ENCODE measurements around the gene GTPBP4. TPM values are rescaled to one million over a fixed set of nuclear protein-coding genes. Genes with fewer than 3 reads are reported as not detected.

GTPBP4 gene
- total RNA-seq, 1 donor from 2014 or later, result 106 TPM

- Histone ChIP-seq H3K4me2 (ENCODE audit: low read length) (no peak overlapping the region), H3K27me3 (ENCODE audit: insufficient read depth, low read length) (no peaks in the 10 kb centered on the region), H3K36me3 (ENCODE audit: insufficient read depth, low read length) (no peaks in the 10 kb centered on the region), H3K4me1 (ENCODE audit: insufficient read depth, low read length) (no peaks in the 10 kb centered on the region), H4K20me1 (ENCODE audit: insufficient read depth, low read length) (no peaks in the 10 kb centered on the region), H3K79me2 (ENCODE audit: insufficient read depth, low read length) (no peaks in the 10 kb centered on the region), H3K9ac (ENCODE audit: low read length) (no peak overlapping the region), H3K9me3 (ENCODE audit: insufficient read depth, low read depth, low read length) (peaks cover 1% of the 10 kb centered on the region), H3K27ac (ENCODE audit: low read depth, low read length) (no peak overlapping the region), H3K4me3 (ENCODE audit: insufficient read depth, low read depth, low read length) (no peak overlapping the region), H2AFZ (ENCODE audit: low read depth, low read length) (no peak overlapping the region)
- H3K36me3 Mint-ChIP-seq (ENCODE audit: low read depth, unreplicated experiment), result peaks cover 19% of the 10 kb centered on the region
- TF ChIP-seq EZH2 (IDR thresholded peaks at IDR 0.05; ENCODE audit: insufficient read depth, low read length), result no peak
- TF ChIP-seq, protein P1, sequence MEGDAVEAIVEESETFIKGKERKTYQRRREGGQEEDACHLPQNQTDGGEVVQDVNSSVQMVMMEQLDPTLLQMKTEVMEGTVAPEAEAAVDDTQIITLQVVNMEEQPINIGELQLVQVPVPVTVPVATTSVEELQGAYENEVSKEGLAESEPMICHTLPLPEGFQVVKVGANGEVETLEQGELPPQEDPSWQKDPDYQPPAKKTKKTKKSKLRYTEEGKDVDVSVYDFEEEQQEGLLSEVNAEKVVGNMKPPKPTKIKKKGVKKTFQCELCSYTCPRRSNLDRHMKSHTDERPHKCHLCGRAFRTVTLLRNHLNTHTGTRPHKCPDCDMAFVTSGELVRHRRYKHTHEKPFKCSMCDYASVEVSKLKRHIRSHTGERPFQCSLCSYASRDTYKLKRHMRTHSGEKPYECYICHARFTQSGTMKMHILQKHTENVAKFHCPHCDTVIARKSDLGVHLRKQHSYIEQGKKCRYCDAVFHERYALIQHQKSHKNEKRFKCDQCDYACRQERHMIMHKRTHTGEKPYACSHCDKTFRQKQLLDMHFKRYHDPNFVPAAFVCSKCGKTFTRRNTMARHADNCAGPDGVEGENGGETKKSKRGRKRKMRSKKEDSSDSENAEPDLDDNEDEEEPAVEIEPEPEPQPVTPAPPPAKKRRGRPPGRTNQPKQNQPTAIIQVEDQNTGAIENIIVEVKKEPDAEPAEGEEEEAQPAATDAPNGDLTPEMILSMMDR (IDR thresholded peaks at IDR 0.05; ENCODE audit: insufficient read depth, low read depth, low read length), result no peak
- no peak overlapping the region for H3K4me3 Mint-ChIP-seq (ENCODE audit: unreplicated experiment)
- no peak overlapping the region for H3K27ac Mint-ChIP-seq (ENCODE audit: unreplicated experiment)
- peaks cover 18% of the 10 kb centered on the region for H3K9me3 Mint-ChIP-seq (ENCODE audit: unreplicated experiment)
- H3K27me3 Mint-ChIP-seq (ENCODE audit: low read depth, unreplicated experiment), result peaks cover 8% of the 10 kb centered on the region
- DNase-seq (ENCODE audit: low read depth) (peak; percentile 42), FAIRE-seq (no peak)
- H3K4me1 Mint-ChIP-seq (ENCODE audit: low read depth, unreplicated experiment), result peaks cover 12% of the 10 kb centered on the region
Measured at GRCh38 chr10:974038-974784, 14.0 kb upstream of the GTPBP4 start.

GRCh38 chr10:974785-975074 is 13.5 kb upstream of the GTPBP4 start:
- no peak for DNase-seq (ENCODE audit: low read depth)
- no peak overlapping the region for H3K27ac Mint-ChIP-seq (ENCODE audit: unreplicated experiment)
- no peak for FAIRE-seq

GRCh38 chr10:976316-976715 is 11.9 kb upstream of the GTPBP4 start:
- H3K27ac Mint-ChIP-seq (ENCODE audit: unreplicated experiment), result no peak overlapping the region
- no peak for DNase-seq (ENCODE audit: low read depth)
- H3K27me3 Mint-ChIP-seq (ENCODE audit: low read depth, unreplicated experiment), result peaks cover 3% of the 10 kb centered on the region
- peaks cover 25% of the 10 kb centered on the region for H3K36me3 Mint-ChIP-seq (ENCODE audit: low read depth, unreplicated experiment)
- no peaks in the 10 kb centered on the region for H3K36me3 ChIP-seq (ENCODE audit: insufficient read depth, low read length)
- TF ChIP-seq, protein P1 (IDR thresholded peaks at IDR 0.05; ENCODE audit: insufficient read depth, low read depth, low read length), result no peak
- no peak for TF ChIP-seq EZH2 (IDR thresholded peaks at IDR 0.05; ENCODE audit: insufficient read depth, low read length)
- FAIRE-seq, result no peak
- no peak overlapping the region for H3K4me2 ChIP-seq (ENCODE audit: low read length)
- H4K20me1 ChIP-seq (ENCODE audit: insufficient read depth, low read length), result no peaks in the 10 kb centered on the region
- peaks cover 3% of the 10 kb centered on the region for H3K79me2 ChIP-seq (ENCODE audit: insufficient read depth, low read length)
- H2AFZ ChIP-seq (ENCODE audit: low read depth, low read length), result no peak overlapping the region
- no peak overlapping the region for H3K4me3 ChIP-seq (ENCODE audit: insufficient read depth, low read depth, low read length)
- peaks cover 7% of the 10 kb centered on the region for H3K4me1 Mint-ChIP-seq (ENCODE audit: low read depth, unreplicated experiment)
- no peak overlapping the region for H3K9ac ChIP-seq (ENCODE audit: low read length)
- no peak overlapping the region for H3K27ac ChIP-seq (ENCODE audit: low read depth, low read length)
- H3K4me3 Mint-ChIP-seq (ENCODE audit: unreplicated experiment), result no peak overlapping the region
- H3K9me3 Mint-ChIP-seq (ENCODE audit: unreplicated experiment), result peaks cover 29% of the 10 kb centered on the region
- H3K9me3 ChIP-seq (ENCODE audit: insufficient read depth, low read depth, low read length), result peaks cover 17% of the 10 kb centered on the region
- H3K4me1 ChIP-seq (ENCODE audit: insufficient read depth, low read length), result no peaks in the 10 kb centered on the region
- no peaks in the 10 kb centered on the region for H3K27me3 ChIP-seq (ENCODE audit: insufficient read depth, low read length)

More at GRCh38 chr10:974785-975074, 13.5 kb upstream of the GTPBP4 start:
- Mint-ChIP-seq H3K36me3 (ENCODE audit: low read depth, unreplicated experiment) (peaks cover 19% of the 10 kb centered on the region), H3K4me1 (ENCODE audit: low read depth, unreplicated experiment) (peaks cover 12% of the 10 kb centered on the region), H3K27me3 (ENCODE audit: low read depth, unreplicated experiment) (peaks cover 5% of the 10 kb centered on the region), H3K9me3 (ENCODE audit: unreplicated experiment) (peaks cover 18% of the 10 kb centered on the region), H3K4me3 (ENCODE audit: unreplicated experiment) (peak overlapping the region; percentile 27)
- Histone ChIP-seq H3K4me3 (ENCODE audit: insufficient read depth, low read depth, low read length) (no peak overlapping the region), H3K79me2 (ENCODE audit: insufficient read depth, low read length) (no peaks in the 10 kb centered on the region), H3K4me1 (ENCODE audit: insufficient read depth, low read length) (no peaks in the 10 kb centered on the region), H3K9ac (ENCODE audit: low read length) (no peak overlapping the region), H3K27me3 (ENCODE audit: insufficient read depth, low read length) (no peaks in the 10 kb centered on the region), H3K27ac (ENCODE audit: low read depth, low read length) (no peak overlapping the region), H4K20me1 (ENCODE audit: insufficient read depth, low read length) (no peaks in the 10 kb centered on the region), H3K9me3 (ENCODE audit: insufficient read depth, low read depth, low read length) (peaks cover 4% of the 10 kb centered on the region), H3K4me2 (ENCODE audit: low read length) (no peak overlapping the region), H3K36me3 (ENCODE audit: insufficient read depth, low read length) (no peaks in the 10 kb centered on the region), H2AFZ (ENCODE audit: low read depth, low read length) (no peak overlapping the region)
- TF ChIP-seq EZH2 (IDR thresholded peaks at IDR 0.05; ENCODE audit: insufficient read depth, low read length), result no peak
- TF ChIP-seq, protein P1 (IDR thresholded peaks at IDR 0.05; ENCODE audit: insufficient read depth, low read depth, low read length), result no peak
